IPS DF 19.7 (cell line): ENCODE results near the gene KAT2A.

Source experiments
- DNase-seq: peaks from one replicate; pipeline ENCODE4 v3.0.0-alpha.2; 2013; ENCODE audit warnings: low read depth, low spot score

KAT2A gene

DNA sequence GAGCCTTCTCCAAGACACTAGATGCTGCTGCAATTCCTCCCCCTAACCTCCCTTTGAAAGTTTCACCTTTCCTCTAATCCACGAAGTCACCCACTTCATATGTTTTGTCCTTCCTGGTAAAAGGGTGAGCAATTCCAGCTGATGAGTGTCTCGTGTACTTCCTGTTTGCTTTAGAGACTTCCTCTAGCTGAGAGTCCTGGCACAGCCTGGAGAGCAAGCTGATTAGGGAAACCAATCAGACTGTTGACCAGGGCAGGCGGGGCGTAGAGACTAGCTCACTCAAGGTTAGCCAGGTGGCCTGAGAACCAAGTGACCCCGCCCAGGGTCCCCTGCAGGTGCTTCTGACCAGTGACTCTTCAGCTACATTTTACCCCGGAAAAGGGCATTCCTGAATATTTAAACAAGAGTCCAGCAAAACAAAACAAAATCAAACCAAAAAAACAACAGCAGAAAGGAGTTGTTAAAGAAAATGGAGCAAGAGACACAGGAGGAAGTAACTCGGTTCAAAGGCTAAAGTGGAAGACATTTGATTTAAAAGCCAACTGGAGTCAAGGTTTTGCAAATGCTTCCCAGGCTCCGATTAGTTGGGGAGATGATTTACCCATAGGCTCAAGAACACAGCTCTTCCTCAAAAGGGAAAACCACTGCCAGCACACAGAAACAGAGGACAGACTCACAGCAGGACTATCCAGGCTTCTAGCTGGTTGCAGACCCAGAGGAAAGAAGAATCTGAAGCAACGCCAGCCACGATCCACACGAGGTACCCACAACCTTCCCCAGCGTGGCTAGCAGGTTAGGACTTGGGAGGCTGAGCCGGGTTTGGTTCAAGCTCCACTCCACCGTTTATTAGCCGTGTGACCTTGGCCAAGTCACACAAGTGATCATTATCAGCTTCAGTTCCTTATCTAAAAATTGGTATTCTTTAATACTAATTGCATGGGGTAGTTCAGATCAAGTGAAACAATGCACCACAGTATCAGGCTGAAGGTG is 14.8 kb upstream of the KAT2A start:
- no peak for DNase-seq

GRCh38 chr17:42135151-42135550 is 14.0 kb upstream of the KAT2A start:
- no peak for DNase-seq

GRCh38 chr17:42133461-42134041 is 12.4 kb upstream of the KAT2A start:
- DNase-seq = no peak

GRCh38 chr17:42132941-42133340 is 11.8 kb upstream of the KAT2A start:
- DNase-seq = no peak

- DNase-seq = no peak
Observed at GRCh38 chr17:42131981-42132432, 10.8 kb upstream of the KAT2A start.

- no peak for DNase-seq
Observed at GRCh38 chr17:42131232-42131631, 10.1 kb upstream of the KAT2A start.

DNA sequence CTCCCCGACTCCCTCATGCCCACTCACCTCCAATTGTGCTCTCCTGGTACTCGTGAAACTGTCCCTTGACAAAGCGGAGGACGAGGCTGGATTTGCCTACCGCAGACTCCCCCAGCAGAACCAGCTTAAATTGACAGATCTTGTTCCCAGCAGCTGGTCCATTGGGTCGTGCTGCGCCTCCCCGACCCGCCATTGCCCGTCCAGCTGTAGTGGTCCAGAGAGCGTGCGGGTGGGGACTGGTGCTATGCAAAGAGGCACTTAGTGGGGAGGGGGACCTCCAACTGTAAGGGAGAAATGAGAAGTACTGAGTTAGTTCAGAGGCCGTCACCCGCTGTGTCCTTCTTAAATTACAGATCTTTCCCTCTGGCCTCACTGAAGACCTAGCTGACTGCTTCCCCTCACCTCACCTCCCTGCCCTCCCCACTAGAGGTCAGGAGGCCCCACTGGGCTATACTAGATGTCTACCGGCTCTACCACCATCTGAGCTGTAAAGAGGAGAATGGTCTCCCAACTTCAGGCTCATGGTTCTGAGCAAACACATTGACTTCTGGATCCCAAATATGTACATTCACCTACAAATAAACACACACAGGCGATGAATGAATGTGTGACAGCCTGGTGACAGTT is 9.3 kb upstream of the KAT2A start:
- no peak for DNase-seq

DNA sequence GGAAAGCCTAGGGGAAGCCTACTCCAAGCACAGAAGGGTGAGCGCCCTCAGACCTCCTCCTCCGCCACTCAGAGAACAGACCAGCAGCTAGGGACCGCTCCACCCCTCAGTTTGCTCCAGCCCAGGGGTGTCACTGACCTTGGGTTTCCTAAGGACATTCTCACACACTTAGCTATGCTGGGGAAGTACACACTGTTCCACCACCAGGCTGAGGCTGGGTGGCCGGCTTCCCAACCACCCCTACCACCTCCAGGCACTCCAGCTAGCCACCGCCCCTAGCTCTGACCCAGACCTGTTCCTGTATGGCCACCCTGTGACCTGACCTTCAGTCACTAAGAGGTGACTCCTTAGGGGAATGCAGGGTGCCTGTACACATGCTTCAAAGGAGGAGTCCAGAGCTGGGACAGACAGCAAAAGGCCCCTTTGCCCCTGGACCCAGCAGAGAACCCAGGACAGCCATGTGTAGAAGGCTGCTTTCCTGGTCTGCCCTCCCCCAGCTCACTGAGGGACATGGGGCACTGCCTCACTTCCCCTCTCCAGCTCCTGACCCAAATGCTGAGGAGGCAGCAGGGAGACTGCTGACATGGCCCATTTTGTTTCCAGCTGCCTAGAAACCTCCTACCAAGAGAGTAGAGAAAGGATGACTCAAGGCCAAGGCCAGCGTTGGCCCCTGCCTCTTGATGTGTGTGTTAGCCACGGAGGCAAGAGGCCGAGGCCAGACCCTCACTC is 8.1 kb upstream of the KAT2A start:
- DNase-seq = no peak

- no peak for DNase-seq
Observed at GRCh38 chr17:42127414-42127813, 6.2 kb upstream of the KAT2A start.

- DNase-seq = no peak
Observed at GRCh38 chr17:42126836-42127235, 5.7 kb upstream of the KAT2A start.

DNA sequence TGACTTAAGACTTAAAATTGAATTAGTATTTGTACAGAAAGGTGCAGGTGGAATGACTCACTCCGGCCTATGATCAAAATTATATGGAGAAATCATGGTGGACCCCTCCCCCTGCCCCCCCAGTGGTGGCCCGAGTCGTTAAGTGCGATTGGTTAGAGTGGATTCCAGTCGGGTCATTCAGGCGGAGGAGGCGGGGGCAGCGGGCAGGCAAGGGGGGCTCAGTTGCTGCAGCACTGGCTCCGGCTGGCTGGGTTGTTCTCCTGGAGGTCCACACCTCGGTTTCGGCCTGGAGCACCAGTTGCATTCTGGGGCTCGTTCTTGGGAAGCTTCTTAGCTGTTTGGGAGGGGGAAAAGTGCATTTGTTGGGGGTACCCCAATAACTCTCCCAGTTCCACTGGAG is 4.4 kb upstream of the KAT2A start:
- no peak for DNase-seq

DNA sequence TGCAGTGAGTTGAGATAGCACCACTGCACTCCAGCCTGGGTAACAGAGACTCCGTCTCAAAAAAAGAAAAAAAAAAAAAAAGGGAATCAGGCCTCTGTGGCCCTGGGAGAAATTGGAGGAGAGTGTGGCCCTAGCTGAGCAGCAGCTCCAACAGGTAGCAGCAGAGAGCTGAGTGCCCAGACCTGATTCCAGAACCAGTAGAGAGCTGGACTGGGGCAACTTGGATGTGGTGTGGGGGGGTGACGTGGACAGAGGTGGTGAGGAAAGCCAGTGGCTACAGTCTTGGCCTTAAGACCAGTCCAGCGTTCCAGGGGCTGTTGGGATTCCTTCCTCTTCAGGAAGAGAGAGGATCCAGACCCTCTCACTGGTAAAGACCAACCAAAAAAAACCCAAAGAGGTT is 3.1 kb upstream of the KAT2A start:
- DNase-seq = no peak

- DNase-seq = no peak
Observed at GRCh38 chr17:42122371-42123303, 1.5 kb upstream of the KAT2A start, which contains the start of gene HSPB9. HSPB9 (plus strand) TSS chr17:42122804; CDS start chr17:42122851, 47 bp downstream.

DNA sequence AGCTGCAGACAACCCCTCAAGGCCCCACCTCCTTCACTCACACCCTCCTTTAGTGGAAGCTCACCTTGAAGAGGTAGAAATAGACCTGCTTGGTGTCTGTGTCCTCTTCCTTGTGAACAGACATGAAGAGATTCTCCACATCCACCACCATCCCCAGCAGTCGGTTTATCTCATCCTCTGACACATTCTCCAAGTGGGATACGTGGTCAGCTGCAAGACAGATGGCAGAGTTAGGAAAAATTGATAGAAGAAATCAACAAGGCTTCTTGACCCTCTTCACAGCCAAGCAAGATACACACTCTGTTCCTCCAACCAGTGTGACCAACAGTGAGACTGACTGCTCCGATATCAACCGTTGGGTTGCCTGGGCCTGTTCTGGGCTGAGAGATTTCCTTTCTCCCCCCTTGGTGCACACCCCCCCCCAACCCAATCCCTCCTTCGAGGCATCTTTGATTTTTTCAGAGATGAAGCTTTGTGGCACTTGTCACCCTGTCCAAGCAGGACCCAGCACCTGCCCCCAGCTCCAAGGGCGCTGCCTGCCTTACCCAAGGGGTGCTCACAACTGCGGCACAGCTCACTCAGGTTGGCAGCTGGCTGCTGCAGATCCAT is 902 bp downstream of the KAT2A start:
- no peak for DNase-seq

GRCh38 chr17:42119301-42119700 is 1.9 kb downstream of the KAT2A start:
- no peak for DNase-seq

DNA sequence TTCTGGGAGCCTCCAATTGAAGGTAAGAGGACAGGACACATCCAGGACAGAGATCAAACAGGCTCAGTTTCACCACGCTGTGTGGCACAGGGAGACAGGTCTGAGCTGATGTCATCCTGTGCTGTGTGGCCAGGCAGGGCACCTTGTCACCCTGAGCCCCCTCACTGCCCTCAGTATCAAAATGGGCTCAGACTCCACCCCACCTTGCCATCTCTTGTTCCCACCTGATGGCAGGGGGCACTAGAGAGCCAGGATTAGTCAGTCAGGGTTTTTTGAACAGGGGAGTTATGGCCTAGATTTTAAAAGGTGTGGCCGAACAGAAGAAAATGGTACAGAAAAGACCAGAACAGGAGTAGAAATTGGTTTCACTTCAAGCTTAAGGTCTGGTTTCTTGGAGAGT is 2.6 kb downstream of the KAT2A start:
- DNase-seq = no peak

GRCh38 chr17:42118126-42118510 is 3.0 kb downstream of the KAT2A start:
- no peak for DNase-seq

- DNase-seq = no peak
Observed at GRCh38 chr17:42117397-42118125, 3.6 kb downstream of the KAT2A start.

DNA sequence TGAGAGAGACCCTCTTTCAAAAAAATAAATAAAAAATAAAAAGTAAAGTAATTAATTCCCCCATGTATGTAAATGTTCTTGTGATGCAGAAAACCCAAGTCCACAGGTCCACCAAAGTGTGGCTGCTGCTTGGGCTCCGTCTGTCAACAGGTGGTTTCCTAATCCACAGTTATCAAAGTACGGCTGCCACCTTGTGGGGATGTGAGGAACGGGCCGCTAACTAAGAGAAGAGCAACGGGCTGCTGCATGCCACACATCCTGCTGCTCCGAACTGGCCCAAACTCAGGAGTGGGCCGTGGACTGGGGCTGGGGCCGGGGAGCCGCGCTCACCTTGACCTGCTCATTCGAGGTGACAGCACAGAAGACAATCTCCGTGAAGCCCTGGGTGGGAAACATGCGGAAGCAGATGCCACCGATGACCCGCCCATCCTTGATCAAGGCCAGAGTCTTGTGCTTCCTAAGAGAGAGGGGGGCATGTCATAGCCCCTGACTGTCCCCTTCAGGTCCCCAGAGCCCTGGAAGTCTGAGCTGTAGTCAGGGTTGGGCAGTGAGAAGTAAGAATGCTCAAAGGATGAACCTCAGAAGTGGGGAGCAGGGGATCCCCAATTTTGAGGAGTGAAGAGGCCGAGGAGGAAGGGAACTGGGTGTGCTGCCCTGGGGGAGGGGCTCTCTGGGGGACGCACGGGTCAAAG is 4.3 kb downstream of the KAT2A start:
- no peak for DNase-seq
